ENCODE results near the gene LRRC8B. TPM values are rescaled to one million over a fixed set of nuclear protein-coding genes. Genes with fewer than 3 reads are reported as not detected.
A peak's percentile ranks its signal among the peaks of the same experiment; 100 is the strongest.

The LRRC8B gene
- total RNA-seq, 1 donor from 2014 or later: 3.6 TPM

DNA sequence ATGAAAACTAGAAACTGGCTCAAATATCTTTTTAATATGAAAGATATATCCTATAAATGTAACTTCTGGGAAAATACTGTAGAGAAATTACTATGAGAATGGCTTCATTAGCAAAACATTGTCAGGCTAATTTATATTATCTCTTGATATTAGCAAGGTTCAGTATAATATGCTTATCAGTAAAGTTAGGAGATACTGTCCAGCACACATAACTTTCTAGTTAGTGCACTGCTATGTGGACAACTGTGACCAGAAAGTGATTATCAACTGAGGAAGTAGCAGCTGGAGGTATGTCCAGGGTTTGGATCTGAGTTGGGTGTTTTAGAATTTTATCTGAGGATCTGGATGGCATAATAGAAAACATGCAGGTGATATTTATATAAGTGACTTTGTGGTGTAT lies 115.8 kb downstream of the LRRC8B start:
- Histone ChIP-seq H3K27ac (replicated peaks) (no peak overlapping the region), H3K4me3 (no peak overlapping the region), H3K36me3 (no peaks in the 10 kb centered on the region), H3K4me1 (peaks cover 75% of the 10 kb centered on the region), H3K9me3 (replicated peaks) (peaks cover 5% of the 10 kb centered on the region), H3K27me3 (ENCODE audit: low read depth) (no peaks in the 10 kb centered on the region)
- TF ChIP-seq CTCF (IDR thresholded peaks at IDR 0.05; ENCODE audit: borderline replicate concordance): no peak
- intact Hi-C loops (cut with micrococcal nuclease): no loop called here
- DNase-seq: no peak

- H3K9me3 ChIP-seq (replicated peaks): peaks cover 18% of the 10 kb centered on the region
- H3K4me1 ChIP-seq: peaks cover 61% of the 10 kb centered on the region
- H3K36me3 ChIP-seq: no peaks in the 10 kb centered on the region
- intact Hi-C loops (cut with micrococcal nuclease): no loop called here
- no peak overlapping the region for H3K27ac ChIP-seq (replicated peaks)
- H3K4me3 ChIP-seq: no peak overlapping the region
- H3K27me3 ChIP-seq (ENCODE audit: low read depth): no peaks in the 10 kb centered on the region
- no peak for TF ChIP-seq CTCF (IDR thresholded peaks at IDR 0.05; ENCODE audit: borderline replicate concordance)
- no peak for DNase-seq
Observed at GRCh38 chr1:89641781-89642180, 117.2 kb downstream of the LRRC8B start.

GRCh38 chr1:89643577-89643976 lies 118.9 kb downstream of the LRRC8B start:
- TF ChIP-seq CTCF (IDR thresholded peaks at IDR 0.05; ENCODE audit: borderline replicate concordance): no peak
- Histone ChIP-seq H3K27me3 (ENCODE audit: low read depth) (no peaks in the 10 kb centered on the region), H3K4me3 (peak overlapping the region; percentile 3), H3K9me3 (replicated peaks) (peaks cover 20% of the 10 kb centered on the region), H3K36me3 (no peaks in the 10 kb centered on the region), H3K4me1 (peaks cover 50% of the 10 kb centered on the region), H3K27ac (replicated peaks) (peak overlapping the region; percentile 54)
- intact Hi-C loops (cut with micrococcal nuclease): no loop called here
- DNase-seq: no peak

GRCh38 chr1:89644119-89644814 lies 119.6 kb downstream of the LRRC8B start:
- peaks cover 20% of the 10 kb centered on the region for H3K9me3 ChIP-seq (replicated peaks)
- DNase-seq: no peak
- intact Hi-C loops (cut with micrococcal nuclease): no loop called here
- no peaks in the 10 kb centered on the region for H3K36me3 ChIP-seq
- TF ChIP-seq CTCF (IDR thresholded peaks at IDR 0.05; ENCODE audit: borderline replicate concordance): no peak
- H3K4me1 ChIP-seq: peaks cover 54% of the 10 kb centered on the region
- H3K27me3 ChIP-seq (ENCODE audit: low read depth): no peaks in the 10 kb centered on the region
- H3K27ac ChIP-seq (replicated peaks): peak overlapping the region; percentile 6
- H3K4me3 ChIP-seq: no peak overlapping the region

DNA sequence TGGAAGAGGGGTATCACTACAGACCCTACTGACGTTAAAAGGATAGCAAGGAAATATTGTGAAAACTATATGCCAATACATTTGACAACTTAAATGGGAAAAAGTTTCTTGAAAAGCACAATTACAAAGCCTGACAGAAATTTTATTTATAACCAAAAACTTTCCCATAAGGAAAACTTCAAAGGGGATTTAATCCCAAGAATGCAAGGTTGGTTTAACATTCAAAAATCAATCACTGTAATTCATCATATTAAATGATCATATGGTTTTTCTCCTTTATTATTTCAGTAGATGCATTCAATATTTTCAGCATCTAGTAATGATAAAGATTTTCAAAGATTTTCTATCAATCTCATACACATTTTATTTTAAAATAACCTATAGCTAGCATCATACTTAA lies 121.6 kb downstream of the LRRC8B start:
- H3K27me3 ChIP-seq (ENCODE audit: low read depth): no peaks in the 10 kb centered on the region
- H3K36me3 ChIP-seq: no peaks in the 10 kb centered on the region
- TF ChIP-seq CTCF (IDR thresholded peaks at IDR 0.05; ENCODE audit: borderline replicate concordance): no peak
- H3K9me3 ChIP-seq (replicated peaks): peaks cover 20% of the 10 kb centered on the region
- no peak for DNase-seq
- H3K27ac ChIP-seq (replicated peaks): no peak overlapping the region
- peaks cover 53% of the 10 kb centered on the region for H3K4me1 ChIP-seq
- intact Hi-C loops (cut with micrococcal nuclease): no loop called here
- H3K4me3 ChIP-seq: no peak overlapping the region

Other genes starting within 250 kb of the LRRC8B start
- 0.08 TPM for gene GBP6, start 160.8 kb upstream of the LRRC8B start, total RNA-seq
- gene LRRC8C, start 108.3 kb downstream of the LRRC8B start, total RNA-seq: 6.2 TPM